GM10847 (cell line): Measurements from ENCODE around the gene KSR1.
A peak's percentile ranks its signal among the peaks of the same experiment; 100 is the strongest.

Source experiments
- POLR2A ChIP-seq: IDR thresholded peaks from 2 replicates; pipeline ENCODE4 v1.6.1; 2011; ENCODE audit not compliant: insufficient read length; ENCODE audit errors: extremely low read depth

Gene KSR1

GRCh38 chr17:27613433-27613832, 157.2 kb downstream of the KSR1 start:
- TF ChIP-seq POLR2A, result no peak

- no peak for TF ChIP-seq POLR2A
Observed at GRCh38 chr17:27615121-27615520, 158.9 kb downstream of the KSR1 start.

DNA sequence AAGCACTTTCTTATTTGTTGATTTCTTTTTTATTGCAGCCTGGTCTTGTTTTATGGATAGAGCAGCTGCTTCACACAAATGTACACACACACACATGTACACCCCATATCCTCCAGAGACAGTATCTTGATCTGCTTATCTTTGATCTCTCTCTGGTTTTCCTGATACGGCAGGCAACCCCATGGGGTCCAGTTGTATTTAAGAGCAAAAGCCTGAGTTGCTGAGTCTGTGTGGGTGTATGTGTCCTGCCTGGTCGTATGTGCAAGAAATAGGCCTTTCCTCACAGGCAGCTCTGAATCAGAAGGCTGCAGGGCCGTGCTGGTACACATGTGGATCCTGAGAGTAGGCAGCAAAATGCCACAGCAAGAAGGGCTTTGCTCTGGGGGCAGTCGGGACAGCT, 160.2 kb downstream of the KSR1 start:
- TF ChIP-seq POLR2A, result no peak

DNA sequence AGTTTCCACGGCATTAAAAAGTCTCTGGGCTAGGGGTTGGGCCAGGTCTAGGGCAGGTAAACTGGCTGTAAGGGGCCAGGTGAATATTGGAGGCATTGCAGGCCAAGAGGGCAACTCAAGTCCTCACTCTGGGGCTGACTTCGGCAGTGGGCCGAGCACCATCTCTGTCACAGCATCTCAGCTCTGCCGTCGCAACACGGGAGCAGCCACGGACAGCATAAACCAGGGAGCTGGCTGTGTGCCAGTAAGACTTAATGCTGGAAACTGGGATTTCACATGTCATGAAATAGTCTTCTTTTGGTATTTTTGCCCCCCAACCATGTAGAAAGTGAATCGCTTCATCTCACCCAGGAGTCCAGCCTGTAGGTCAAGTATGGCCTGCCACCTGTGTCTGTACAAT, 162.2 kb downstream of the KSR1 start:
- TF ChIP-seq POLR2A, result no peak

GRCh38 chr17:27620721-27621120, 164.5 kb downstream of the KSR1 start:
- no peak for TF ChIP-seq POLR2A

GRCh38 chr17:27621536-27621935, 165.3 kb downstream of the KSR1 start:
- TF ChIP-seq POLR2A, result no peak

DNA sequence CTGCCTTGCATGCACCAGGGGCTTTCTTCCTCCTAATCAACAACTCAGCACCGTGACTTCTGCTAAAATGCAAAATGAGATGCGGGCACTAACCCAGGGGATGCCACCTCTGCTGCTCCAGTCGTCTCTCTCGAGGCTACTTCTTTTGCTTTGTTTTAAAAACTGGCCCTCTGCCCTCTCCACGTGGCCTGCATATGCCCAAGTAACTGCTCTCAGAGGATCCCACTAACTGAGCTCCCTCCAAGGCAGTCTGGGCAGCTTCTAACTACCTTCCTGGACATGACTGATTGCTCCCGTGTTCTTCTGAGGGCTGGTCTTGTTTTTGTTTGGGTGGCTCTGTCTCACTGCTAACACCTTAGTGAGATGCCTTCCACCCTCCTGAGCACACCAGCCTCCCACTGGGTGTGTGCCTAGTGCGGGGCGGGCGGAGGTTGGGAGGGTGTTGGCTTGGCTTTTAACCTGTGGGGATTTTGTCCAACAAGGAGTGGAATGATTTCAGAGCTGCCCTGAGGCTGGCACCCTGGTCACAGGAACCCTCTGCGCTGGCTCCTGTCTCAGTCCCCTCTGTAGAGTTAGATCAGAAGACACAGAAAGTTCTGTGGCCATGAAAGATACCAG, 165.8 kb downstream of the KSR1 start:
- TF ChIP-seq POLR2A, result no peak

GRCh38 chr17:27622986-27623385, 166.7 kb downstream of the KSR1 start:
- no peak for TF ChIP-seq POLR2A

- no peak for TF ChIP-seq POLR2A
Observed at GRCh38 chr17:27623614-27624013, 167.4 kb downstream of the KSR1 start.

DNA sequence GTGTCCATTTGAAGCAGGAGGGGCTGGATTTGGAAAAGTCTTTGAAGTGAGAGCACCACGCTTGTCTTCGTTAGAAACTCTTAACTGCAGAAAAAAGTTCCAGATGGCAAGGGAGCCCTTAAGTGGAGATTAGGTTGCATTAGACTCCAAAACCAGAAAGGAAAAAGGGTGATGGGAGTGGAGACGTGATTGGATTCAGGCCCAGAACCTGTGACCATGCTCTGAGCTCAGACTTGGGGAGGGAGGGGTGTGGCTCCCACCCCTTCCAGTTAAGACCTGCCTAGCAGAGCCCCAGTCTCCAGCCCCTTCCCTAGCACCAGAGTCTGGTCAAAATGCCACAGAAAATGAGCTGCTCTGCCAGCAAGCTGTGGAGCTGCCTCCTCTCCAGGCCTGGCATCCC, 168.3 kb downstream of the KSR1 start:
- no peak for TF ChIP-seq POLR2A

DNA sequence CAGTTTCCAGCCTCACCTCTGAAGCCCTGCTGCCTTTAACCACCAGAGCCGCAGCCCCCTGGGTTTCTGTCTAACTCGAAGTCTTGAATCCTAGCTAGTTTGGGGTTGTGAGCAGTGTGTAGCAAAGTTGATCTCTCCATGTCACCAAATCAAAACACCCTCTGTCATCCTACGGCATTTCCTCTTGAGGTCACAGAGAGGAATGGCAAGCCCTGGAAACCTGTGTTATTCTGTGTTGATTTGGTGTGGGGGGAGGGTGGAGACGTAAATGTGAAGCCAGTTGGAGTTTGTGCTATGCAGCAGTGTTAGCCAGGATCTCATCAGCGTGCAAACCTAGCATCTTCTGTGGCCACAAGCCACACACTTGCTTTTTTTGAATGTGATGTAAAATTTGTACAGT, 169.6 kb downstream of the KSR1 start:
- no peak for TF ChIP-seq POLR2A

- no peak for TF ChIP-seq POLR2A
Observed at GRCh38 chr17:27627514-27627913, 171.3 kb downstream of the KSR1 start.

DNA sequence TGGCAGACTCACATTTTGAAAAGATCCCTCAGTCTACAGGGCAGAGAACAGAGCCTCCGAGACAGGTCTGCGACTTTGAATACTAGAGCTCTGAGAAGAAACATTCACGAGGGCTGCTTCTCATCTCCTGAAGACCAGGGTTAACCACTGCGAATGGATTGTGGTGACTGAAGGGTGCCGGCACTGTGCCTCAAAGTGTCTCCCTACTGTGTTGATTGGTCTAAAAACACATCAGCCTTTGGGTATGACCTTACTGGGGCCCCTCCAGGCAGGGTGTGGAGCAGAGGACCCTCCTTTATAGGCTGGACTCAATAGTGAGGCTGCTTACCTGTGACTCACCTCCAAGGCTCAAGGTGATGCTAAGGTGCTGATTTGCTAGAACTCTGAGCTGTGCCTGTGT, 172.1 kb downstream of the KSR1 start:
- no peak for TF ChIP-seq POLR2A

GRCh38 chr17:27630607-27631410, 174.6 kb downstream of the KSR1 start, which contains the start of gene LGALS9:
LGALS9 (plus strand) TSS chr17:27631188; CDS start chr17:27631266, 78 bp downstream.
- TF ChIP-seq POLR2A, result peak; percentile 13

- no peak for TF ChIP-seq POLR2A
Observed at GRCh38 chr17:27631411-27631760, 175.1 kb downstream of the KSR1 start.

DNA sequence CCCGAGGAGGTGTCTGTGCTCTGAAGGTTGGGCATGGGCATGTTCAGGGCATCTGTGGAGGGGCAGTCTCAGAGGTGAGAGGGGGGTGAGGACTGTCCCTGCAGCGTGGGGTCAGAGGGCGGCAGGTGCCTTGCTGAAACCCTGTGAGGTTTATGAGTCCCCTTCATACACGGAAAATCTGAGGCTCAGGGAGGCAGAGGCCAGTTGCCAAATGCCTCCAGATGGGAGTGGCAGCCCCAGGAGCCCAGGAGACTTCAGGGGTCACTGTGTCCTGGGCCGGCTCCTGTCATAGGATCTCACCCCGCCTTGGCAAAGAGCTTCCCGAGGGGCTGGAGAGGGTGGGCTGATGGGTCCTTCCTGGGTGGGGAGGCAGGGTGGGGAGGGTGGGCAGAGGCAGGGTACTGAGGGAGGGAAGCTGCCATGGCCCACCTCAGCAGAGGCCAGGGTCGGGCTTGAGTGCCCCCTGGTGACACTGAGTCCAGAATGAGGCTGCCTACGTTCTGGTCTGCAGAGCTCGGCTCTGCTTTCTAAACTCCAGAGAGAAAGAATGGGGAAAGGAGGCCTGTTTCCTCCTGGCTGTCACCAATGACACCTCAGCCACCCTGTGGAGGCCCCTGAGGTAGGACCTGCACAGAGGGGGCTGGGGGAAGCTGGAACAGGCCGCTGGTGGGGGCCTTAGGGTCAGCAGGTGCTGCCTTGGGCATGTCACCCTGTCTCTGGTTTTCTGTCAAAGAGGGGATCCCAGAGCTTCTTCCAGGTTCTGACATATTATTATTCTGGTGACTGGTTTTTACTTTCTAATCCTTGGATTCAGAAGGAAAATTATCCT, 175.9 kb downstream of the KSR1 start:
- no peak for TF ChIP-seq POLR2A
